ENCODE measurements around the gene KRTAP16-1.

Gene KRTAP16-1

GRCh38 chr17:41340934-41341861 is 32.1 kb upstream of the KRTAP16-1 start:
- WGBS = 89% methylated on average over 7 of the region's 7 CpGs
- H3K4me1 ChIP-seq (ENCODE audit: insufficient read depth, low read length) = no peaks in the 10 kb centered on the region
- H3K27me3 ChIP-seq (ENCODE audit: insufficient read depth, low read length) = no peaks in the 10 kb centered on the region
- no peaks in the 10 kb centered on the region for H3K36me3 ChIP-seq (ENCODE audit: insufficient read depth, low read length)
- H3K27ac ChIP-seq (ENCODE audit: low read depth, low read length) = no peak overlapping the region
- no peak overlapping the region for H3K9ac ChIP-seq (ENCODE audit: low read depth, low read length)
- H3K4me3 ChIP-seq (ENCODE audit: low read length) = no peak overlapping the region
- H3K9me3 ChIP-seq (ENCODE audit: insufficient read depth, low read depth, low read length) = 0 out of 2 replicates have a peak, but pooled peaks cover 5% of the 10 kb centered on the region

GRCh38 chr17:41340494-41340893 is 31.4 kb upstream of the KRTAP16-1 start:
- WGBS = 90% methylated on average over 2 of the region's 3 CpGs
- H3K9ac ChIP-seq (ENCODE audit: low read depth, low read length) = no peak overlapping the region

GRCh38 chr17:41339571-41340172 is 30.6 kb upstream of the KRTAP16-1 start:
- no peaks in the 10 kb centered on the region for H3K27me3 ChIP-seq (ENCODE audit: insufficient read depth, low read length)
- H3K9me3 ChIP-seq (ENCODE audit: insufficient read depth, low read depth, low read length) = 0 out of 2 replicates have a peak, but pooled peaks cover 5% of the 10 kb centered on the region
- H3K4me3 ChIP-seq (ENCODE audit: low read length) = no peak overlapping the region
- H3K27ac ChIP-seq (ENCODE audit: low read depth, low read length) = no peak overlapping the region
- H3K36me3 ChIP-seq (ENCODE audit: insufficient read depth, low read length) = no peaks in the 10 kb centered on the region
- no peaks in the 10 kb centered on the region for H3K4me1 ChIP-seq (ENCODE audit: insufficient read depth, low read length)
- WGBS = 85% methylated on average over 2 of the region's 2 CpGs
- H3K9ac ChIP-seq (ENCODE audit: low read depth, low read length) = no peak overlapping the region

More at GRCh38 chr17:41340494-41340893, 31.4 kb upstream of the KRTAP16-1 start:
- Histone ChIP-seq H3K36me3 (ENCODE audit: insufficient read depth, low read length) (no peaks in the 10 kb centered on the region), H3K9me3 (ENCODE audit: insufficient read depth, low read depth, low read length) (0 out of 2 replicates have a peak, but pooled peaks cover 5% of the 10 kb centered on the region), H3K4me1 (ENCODE audit: insufficient read depth, low read length) (no peaks in the 10 kb centered on the region), H3K27me3 (ENCODE audit: insufficient read depth, low read length) (no peaks in the 10 kb centered on the region), H3K4me3 (ENCODE audit: low read length) (no peak overlapping the region), H3K27ac (ENCODE audit: low read depth, low read length) (no peak overlapping the region)

- no peaks in the 10 kb centered on the region for H3K4me1 ChIP-seq (ENCODE audit: insufficient read depth, low read length)
- WGBS = 93% methylated on average over 5 of the region's 5 CpGs
Observed at GRCh38 chr17:41338961-41339485, 29.9 kb upstream of the KRTAP16-1 start.

GRCh38 chr17:41335747-41336146 is 26.6 kb upstream of the KRTAP16-1 start:
- Histone ChIP-seq H3K4me3 (ENCODE audit: low read length) (no peak overlapping the region), H3K27me3 (ENCODE audit: insufficient read depth, low read length) (no peaks in the 10 kb centered on the region), H3K4me1 (ENCODE audit: insufficient read depth, low read length) (no peaks in the 10 kb centered on the region), H3K9me3 (ENCODE audit: insufficient read depth, low read depth, low read length) (no peaks in the 10 kb centered on the region), H3K9ac (ENCODE audit: low read depth, low read length) (no peak overlapping the region), H3K27ac (ENCODE audit: low read depth, low read length) (no peak overlapping the region), H3K36me3 (ENCODE audit: insufficient read depth, low read length) (no peaks in the 10 kb centered on the region)
- 93% methylated on average over 1 of the region's 1 CpG for WGBS

More at GRCh38 chr17:41338961-41339485, 29.9 kb upstream of the KRTAP16-1 start:
- Histone ChIP-seq H3K27me3 (ENCODE audit: insufficient read depth, low read length) (no peaks in the 10 kb centered on the region), H3K9me3 (ENCODE audit: insufficient read depth, low read depth, low read length) (0 out of 2 replicates have a peak, but pooled peaks cover 5% of the 10 kb centered on the region), H3K9ac (ENCODE audit: low read depth, low read length) (no peak overlapping the region), H3K4me3 (ENCODE audit: low read length) (no peak overlapping the region), H3K27ac (ENCODE audit: low read depth, low read length) (no peak overlapping the region), H3K36me3 (ENCODE audit: insufficient read depth, low read length) (no peaks in the 10 kb centered on the region)

- Histone ChIP-seq H3K4me3 (ENCODE audit: low read length) (no peak overlapping the region), H3K9ac (ENCODE audit: low read depth, low read length) (no peak overlapping the region), H3K27me3 (ENCODE audit: insufficient read depth, low read length) (no peaks in the 10 kb centered on the region), H3K9me3 (ENCODE audit: insufficient read depth, low read depth, low read length) (no peaks in the 10 kb centered on the region), H3K36me3 (ENCODE audit: insufficient read depth, low read length) (no peaks in the 10 kb centered on the region), H3K4me1 (ENCODE audit: insufficient read depth, low read length) (no peaks in the 10 kb centered on the region), H3K27ac (ENCODE audit: low read depth, low read length) (no peak overlapping the region)
- WGBS = 76% methylated on average over 6 of the region's 6 CpGs
Observed at GRCh38 chr17:41334385-41335305, 25.5 kb upstream of the KRTAP16-1 start.

- H3K9me3 ChIP-seq (ENCODE audit: insufficient read depth, low read depth, low read length) = no peaks in the 10 kb centered on the region
- H3K27ac ChIP-seq (ENCODE audit: low read depth, low read length) = no peak overlapping the region
- no peak overlapping the region for H3K9ac ChIP-seq (ENCODE audit: low read depth, low read length)
- H3K27me3 ChIP-seq (ENCODE audit: insufficient read depth, low read length) = no peaks in the 10 kb centered on the region
- 91% methylated on average over 3 of the region's 3 CpGs for WGBS
- H3K4me1 ChIP-seq (ENCODE audit: insufficient read depth, low read length) = no peaks in the 10 kb centered on the region
- no peaks in the 10 kb centered on the region for H3K36me3 ChIP-seq (ENCODE audit: insufficient read depth, low read length)
- H3K4me3 ChIP-seq (ENCODE audit: low read length) = no peak overlapping the region
Observed at GRCh38 chr17:41333836-41334235, 24.7 kb upstream of the KRTAP16-1 start.

GRCh38 chr17:41333098-41333497 is 24.0 kb upstream of the KRTAP16-1 start:
- no peaks in the 10 kb centered on the region for H3K9me3 ChIP-seq (ENCODE audit: insufficient read depth, low read depth, low read length)
- H3K27me3 ChIP-seq (ENCODE audit: insufficient read depth, low read length) = no peaks in the 10 kb centered on the region
- WGBS = 93% methylated on average over 5 of the region's 5 CpGs
- H3K36me3 ChIP-seq (ENCODE audit: insufficient read depth, low read length) = no peaks in the 10 kb centered on the region
- no peaks in the 10 kb centered on the region for H3K4me1 ChIP-seq (ENCODE audit: insufficient read depth, low read length)
- H3K4me3 ChIP-seq (ENCODE audit: low read length) = no peak overlapping the region
- H3K9ac ChIP-seq (ENCODE audit: low read depth, low read length) = no peak overlapping the region
- no peak overlapping the region for H3K27ac ChIP-seq (ENCODE audit: low read depth, low read length)

GRCh38 chr17:41332239-41332638 is 23.1 kb upstream of the KRTAP16-1 start:
- H3K27me3 ChIP-seq (ENCODE audit: insufficient read depth, low read length) = no peaks in the 10 kb centered on the region
- no peaks in the 10 kb centered on the region for H3K4me1 ChIP-seq (ENCODE audit: insufficient read depth, low read length)
- no peak overlapping the region for H3K9ac ChIP-seq (ENCODE audit: low read depth, low read length)
- WGBS = 94% methylated on average over 2 of the region's 2 CpGs
- H3K36me3 ChIP-seq (ENCODE audit: insufficient read depth, low read length) = no peaks in the 10 kb centered on the region
- no peak overlapping the region for H3K27ac ChIP-seq (ENCODE audit: low read depth, low read length)
- H3K4me3 ChIP-seq (ENCODE audit: low read length) = no peak overlapping the region
- H3K9me3 ChIP-seq (ENCODE audit: insufficient read depth, low read depth, low read length) = no peaks in the 10 kb centered on the region

- no peak overlapping the region for H3K4me3 ChIP-seq (ENCODE audit: low read length)
- H3K9ac ChIP-seq (ENCODE audit: low read depth, low read length) = no peak overlapping the region
- no peaks in the 10 kb centered on the region for H3K9me3 ChIP-seq (ENCODE audit: insufficient read depth, low read depth, low read length)
- H3K27me3 ChIP-seq (ENCODE audit: insufficient read depth, low read length) = no peaks in the 10 kb centered on the region
- H3K4me1 ChIP-seq (ENCODE audit: insufficient read depth, low read length) = no peaks in the 10 kb centered on the region
- H3K27ac ChIP-seq (ENCODE audit: low read depth, low read length) = no peak overlapping the region
- H3K36me3 ChIP-seq (ENCODE audit: insufficient read depth, low read length) = no peaks in the 10 kb centered on the region
- 84% methylated on average over 7 of the region's 7 CpGs for WGBS
Observed at GRCh38 chr17:41331606-41332005, 22.5 kb upstream of the KRTAP16-1 start.
